IMR-90 (cell line): ENCODE results near the gene ALKBH5. TPM values are rescaled to one million over a fixed set of nuclear protein-coding genes. Genes with fewer than 3 reads are reported as not detected.

Experiments used
- ATAC-seq: fragments of 200-7000 bp; cut with Tn5 transposase; 2 replicates; pipeline ENCODE4 v1.9.1; 2020; ENCODE audit warnings: low read depth, mild to moderate bottlenecking, moderate library complexity
- BruUV-seq: library from RNA; stranded (reverse); fragments of 400-500 nt; replicated peaks from 2 replicates; lab custom pipeline; 2021; lab: Mats Ljungman, UMichigan
- CTCF ChIA-PET: fragments of 300-600 bp; formaldehyde crosslinking; extraction: SDS; loops from one replicate; lab custom pipeline; 2021; ENCODE audit warnings: antibody characterized with exemption; lab: Yijun Ruan, JAX
- POLR2A ChIA-PET: fragments of 300-600 bp; sonication (Branson Sonifier 250); formaldehyde crosslinking; loops from one replicate; lab custom pipeline; 2022; ENCODE audit warnings: antibody characterized with exemption; ENCODE audit not compliant: unreplicated experiment; lab: Charles Lee
- DNase-seq: peaks from one replicate; pipeline ENCODE4 v3.0.0; 2013
- H2AFZ ChIP-seq: replicated peaks from 2 replicates; pipeline ENCODE3; 2013; ENCODE audit warnings: low read length, mild to moderate bottlenecking; ENCODE audit not compliant: poor library complexity
- H2AK5ac ChIP-seq: 2 replicates; pipeline ENCODE4 v1.6.1; 2013; ENCODE audit warnings: low read depth, low read length, inconsistent platforms
- H2AK9ac ChIP-seq: replicated peaks from 2 replicates; pipeline ENCODE3; 2013; ENCODE audit warnings: mild to moderate bottlenecking, low read depth, low read length, moderate library complexity; ENCODE audit not compliant: poor library complexity
- H2BK120ac ChIP-seq: 2 replicates; pipeline ENCODE4 v1.6.1; 2013; ENCODE audit warnings: low read depth, low read length, inconsistent platforms
- H2BK15ac ChIP-seq: 3 replicates; pipeline ENCODE4 v1.6.1; 2013; ENCODE audit warnings: low read depth, low read length, inconsistent platforms
- H2BK20ac ChIP-seq: 2 replicates; pipeline ENCODE4 v1.6.1; 2013; ENCODE audit warnings: low read depth, mild to moderate bottlenecking, inconsistent platforms, low read length, moderate library complexity
- H2BK5ac ChIP-seq: 2 replicates; pipeline ENCODE4 v1.6.1; 2013; ENCODE audit warnings: mild to moderate bottlenecking, low read depth, low read length, inconsistent platforms; ENCODE audit not compliant: poor library complexity, severe bottlenecking
- H3K14ac ChIP-seq: replicated peaks from 2 replicates; pipeline ENCODE4 v1.6.1; 2013; ENCODE audit warnings: low read depth, low read length, inconsistent platforms
- H3K18ac ChIP-seq: 2 replicates; pipeline ENCODE4 v1.6.1; 2013; ENCODE audit warnings: low read depth, low read length, control low read depth
- H3K23ac ChIP-seq: 2 replicates; pipeline ENCODE4 v1.6.1; 2013; ENCODE audit warnings: low read depth, low read length, inconsistent platforms
- H3K27ac ChIP-seq: 2 replicates; pipeline ENCODE4 v1.5.1; 2013; ENCODE audit warnings: mild to moderate bottlenecking, control low read depth, low read length; ENCODE audit not compliant: insufficient read depth
- H3K27me3 ChIP-seq: 2 replicates; pipeline ENCODE4 v1.6.1; 2013; ENCODE audit warnings: low read length; ENCODE audit not compliant: control insufficient read depth, insufficient read depth
- H3K36me3 ChIP-seq: 2 replicates; pipeline ENCODE4 v1.6.1; 2013; ENCODE audit warnings: low read length, mixed read lengths; ENCODE audit not compliant: control insufficient read depth, insufficient read depth
- H3K4ac ChIP-seq: 2 replicates; pipeline ENCODE4 v1.6.1; 2013; ENCODE audit warnings: low read depth, low read length, inconsistent platforms
- H3K4me1 ChIP-seq: 2 replicates; pipeline ENCODE4 v1.6.1; 2013; ENCODE audit warnings: low read length, mixed read lengths; ENCODE audit not compliant: control insufficient read depth, insufficient read depth
- H3K4me2 ChIP-seq: 2 replicates; pipeline ENCODE4 v1.6.1; 2013; ENCODE audit warnings: low read depth, mild to moderate bottlenecking, control low read depth, low read length, moderate library complexity
- H3K4me3 ChIP-seq: 2 replicates; pipeline ENCODE4 v1.5.1; 2013; ENCODE audit warnings: low read depth, mild to moderate bottlenecking, control low read depth, low read length, moderate library complexity; ENCODE audit not compliant: insufficient read depth
- H3K56ac ChIP-seq: 2 replicates; pipeline ENCODE4 v1.6.1; 2013; ENCODE audit warnings: low read length, inconsistent platforms; ENCODE audit not compliant: insufficient read depth; ENCODE audit errors: extremely low read depth
- H3K79me1 ChIP-seq, 2 experiments: 2 replicates each; pipeline ENCODE4 v1.6.1; 2013; ENCODE audit warnings: low read length in 2 of 2, inconsistent platforms in 1 of 2, low read depth in 1 of 2
- H3K9ac ChIP-seq: 2 replicates; pipeline ENCODE4 v1.6.1; 2013; ENCODE audit warnings: low read depth, low read length, control low read depth
- H3K9me1 ChIP-seq: 2 replicates; pipeline ENCODE4 v1.6.1; 2013; ENCODE audit warnings: low read length, inconsistent platforms; ENCODE audit not compliant: insufficient read depth
- H3K9me3 ChIP-seq: 2 replicates; pipeline ENCODE4 v1.6.1; 2013; ENCODE audit warnings: low read length; ENCODE audit not compliant: control insufficient read depth, insufficient read depth
- H4K20me1 ChIP-seq: 2 replicates; pipeline ENCODE4 v1.6.1; 2013; ENCODE audit warnings: low read length, inconsistent platforms; ENCODE audit not compliant: insufficient read depth
- H4K5ac ChIP-seq: 2 replicates; pipeline ENCODE4 v1.6.1; 2013; ENCODE audit warnings: mild to moderate bottlenecking, low read depth, low read length, control low read depth
- H4K8ac ChIP-seq, 2 experiments: 2 replicates each; pipeline ENCODE4 v1.6.1; 2013; ENCODE audit warnings: low read depth in 2 of 2, low read length in 2 of 2, control low read depth in 1 of 2, inconsistent platforms in 1 of 2
- H4K91ac ChIP-seq: 2 replicates; pipeline ENCODE4 v1.6.1; 2013; ENCODE audit warnings: low read depth, low read length, inconsistent platforms; ENCODE audit not compliant: insufficient read depth
- BHLHE40 ChIP-seq: fragments of 150-350 bp; IDR thresholded peaks from 2 replicates; pipeline ENCODE4 v1.6.1; 2016; ENCODE audit warnings: mild to moderate bottlenecking, low read depth, low read length
- CEBPB ChIP-seq: IDR thresholded peaks from 2 replicates; pipeline ENCODE4 v1.6.1; 2012; ENCODE audit warnings: low read depth, low read length, improper control_type of control experiment
- CHD1 ChIP-seq: IDR thresholded peaks from 2 replicates; pipeline ENCODE4 v1.6.1; 2012; ENCODE audit warnings: low read depth, low read length, improper control_type of control experiment
- ELK1 ChIP-seq: fragments of 150-350 bp; IDR thresholded peaks from 2 replicates; pipeline ENCODE4 v1.6.1; 2016; ENCODE audit warnings: low read depth, mild to moderate bottlenecking, low read length, moderate library complexity, borderline replicate concordance
- FOS ChIP-seq: fragments of 150-350 bp; IDR thresholded peaks from 2 replicates; pipeline ENCODE4 v1.6.1; 2016; ENCODE audit warnings: low read depth, low read length
- MXI1 ChIP-seq: IDR thresholded peaks from 2 replicates; pipeline ENCODE4 v1.6.1; 2012; ENCODE audit warnings: low read depth, mild to moderate bottlenecking, low read length, moderate library complexity, borderline replicate concordance
- NFE2L2 ChIP-seq: fragments of 150-350 bp; IDR thresholded peaks from 2 replicates; pipeline ENCODE4 v1.6.1; 2016; ENCODE audit warnings: low read depth, mild to moderate bottlenecking, low read length
- RAD21 ChIP-seq: IDR thresholded peaks from 2 replicates; pipeline ENCODE4 v1.6.1; 2012; ENCODE audit warnings: low read length, improper control_type of control experiment
- RCOR1 ChIP-seq: IDR thresholded peaks from 2 replicates; pipeline ENCODE4 v1.6.1; 2012; ENCODE audit warnings: mild to moderate bottlenecking, low read length, improper control_type of control experiment; ENCODE audit not compliant: insufficient replicate concordance
- RFX5 ChIP-seq: IDR thresholded peaks from 2 replicates; pipeline ENCODE4 v1.8.0; 2012; ENCODE audit warnings: low read depth, mild to moderate bottlenecking, low read length, moderate library complexity
- WGBS, 2 experiments: methylation state at CpG; one replicate each; pipeline versions ENCODE4 v1.1.5 to v1.1.7; 2013; ENCODE audit warnings: missing lambda C conversion rate in 2 of 2; ENCODE audit not compliant: insufficient read length in 1 of 2; ENCODE audit errors: extremely low coverage in 2 of 2; 5-methylcytosine and 5-hydroxymethylcytosine counted together
- dilution Hi-C: fragments of 300-500 bp; cut with HindIII; formaldehyde crosslinking; loops from one replicate; pipeline ENCODE4 v1.14.3; 2018; ENCODE audit warnings: low sequenced_read_pairs; ENCODE audit not compliant: unreplicated experiment
- in situ Hi-C: fragments of 300-500 bp; cut with MboI; formaldehyde crosslinking; loops from 3 replicates; pipeline ENCODE4 v1.14.3; 2019; ENCODE audit warnings: low sequenced_read_pairs, inconsistent platforms, mixed read lengths
- intact Hi-C: fragments of 100-400 bp; cut with micrococcal nuclease; formaldehyde crosslinking; loops from 2 replicates; pipeline ENCODE4 v1.10.0; 2022
- polyA plus RNA-seq, 3 experiments: library from polyadenylated mRNA; depleted of rRNA; stranded (reverse); fragments of >200 nt; gene quantifications; 2 replicates each; pipeline ENCODE4 v1.2.3, GENCODE V29; 2012; ENCODE audit warnings: low replicate concordance in 1 of 3
- total RNA-seq: library from RNA; depleted of rRNA; stranded (reverse); fragments of >200 nt; gene quantifications from 2 replicates; pipeline ENCODE4 v1.2.3, GENCODE V29; 2012

The ALKBH5 gene
- total and polyA plus RNA-seq, 2 of the 4 experiments (the other 2 are of a cell fraction), result 57.6 to 79.6 TPM

GRCh38 chr17:18146259-18146658 is 37.4 kb upstream of the ALKBH5 start:
- H3K18ac ChIP-seq, result no peak overlapping the region
- no peak overlapping the region for H4K8ac ChIP-seq
- H3K9me3 ChIP-seq, result no peaks in the 10 kb centered on the region
- no peaks in the 10 kb centered on the region for H3K79me1 ChIP-seq
- H3K36me3 ChIP-seq, result no peaks in the 10 kb centered on the region
- H4K5ac ChIP-seq, result no peak overlapping the region
- 80% methylated on average over 1 of the region's 2 CpGs; no CpG with 5 or more reads in 1 of the 2 experiments for WGBS, 2 experiments
- H3K27me3 ChIP-seq, result peaks cover 8% of the 10 kb centered on the region
- H3K9ac ChIP-seq, result no peak overlapping the region
- BruUV-seq, result no TSS peak
- H4K91ac ChIP-seq, result no peak overlapping the region
- no peak overlapping the region for H2BK20ac ChIP-seq
- dilution Hi-C loops (no loop called here), intact Hi-C loops (no loop called here), in situ Hi-C loops (no loop called here)
- H2AK9ac ChIP-seq, result no peak overlapping the region
- H2AK5ac ChIP-seq, result no peak overlapping the region
- H2BK5ac ChIP-seq, result no peak overlapping the region
- no peaks in the 10 kb centered on the region for H4K20me1 ChIP-seq
- no peak overlapping the region for H3K27ac ChIP-seq
- no peak overlapping the region for H3K4me3 ChIP-seq
- no peak overlapping the region for H3K4me2 ChIP-seq
- no peaks in the 10 kb centered on the region for H3K4me1 ChIP-seq
- no peak overlapping the region for H2BK15ac ChIP-seq
- no peak overlapping the region for H3K23ac ChIP-seq
- H3K14ac ChIP-seq, result no peak overlapping the region
- H3K56ac ChIP-seq, result no peak overlapping the region
- ChIA-PET CTCF (interaction anchor here (0.6 to 1.0 kb wide), 2 partner anchors 17 to 18 kb away, joined by 3 to 4 read pairs; no protein-coding TSS in a partner anchor), POLR2A (no interaction called here)
- H3K9me1 ChIP-seq, result no peaks in the 10 kb centered on the region
- no peak overlapping the region for H2AFZ ChIP-seq
- DNase-seq (no peak), ATAC-seq (no peak)
- no peak overlapping the region for H3K4ac ChIP-seq
- H2BK120ac ChIP-seq, result no peak overlapping the region
- TF ChIP-seq RFX5, result no peak
- no peak for TF ChIP-seq ELK1
- no peak for TF ChIP-seq RCOR1
- TF ChIP-seq NFE2L2, result no peak
- no peak for TF ChIP-seq BHLHE40
- TF ChIP-seq CEBPB, result no peak
- TF ChIP-seq MXI1, result no peak
- TF ChIP-seq FOS, result no peak
- TF ChIP-seq RAD21, result no peak
- TF ChIP-seq CHD1, result no peak
